ENCODE results near the gene IQGAP3. TPM values are rescaled to one million over a fixed set of nuclear protein-coding genes. Genes with fewer than 3 reads are reported as not detected.
"Not testable (repeated sequence)": the region's sequence is repeated elsewhere in the genome, so short reads cannot be mapped to it uniquely, and the experiment has no call there.

The IQGAP3 gene
- total RNA-seq, 4 donors from 2014 or later, result 0.21 to 2.4 (median 0.97) TPM

DNA sequence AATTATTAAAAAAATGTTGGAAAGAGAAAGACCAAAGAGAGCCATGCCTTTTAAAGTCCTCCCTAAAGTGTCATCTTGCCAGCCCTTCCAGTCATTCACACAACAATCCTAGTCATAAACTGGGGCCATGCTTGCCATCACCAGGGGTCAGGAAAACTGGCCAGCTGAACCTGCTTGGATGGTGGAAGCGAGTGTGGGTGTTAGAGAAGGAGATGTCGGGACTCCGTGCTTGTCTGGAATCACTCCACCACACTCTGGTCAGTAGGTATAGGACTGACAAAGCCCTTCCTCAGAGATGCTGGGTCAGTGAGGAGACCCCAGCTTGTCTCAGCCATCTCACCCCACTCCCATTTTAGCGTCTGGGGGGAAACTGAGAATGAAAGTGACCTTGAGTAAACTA is 43.6 kb upstream of the IQGAP3 start:
- H3K4me1 ChIP-seq, result peaks cover 0 to 16% (median 0%) of the 10 kb centered on the region in 4 donors
- TF ChIP-seq EP300 (IDR thresholded peaks at IDR 0.05) (no peak), POLR2A (IDR thresholded peaks at IDR 0.05) (no peak)
- TF ChIP-seq, protein P1, sequence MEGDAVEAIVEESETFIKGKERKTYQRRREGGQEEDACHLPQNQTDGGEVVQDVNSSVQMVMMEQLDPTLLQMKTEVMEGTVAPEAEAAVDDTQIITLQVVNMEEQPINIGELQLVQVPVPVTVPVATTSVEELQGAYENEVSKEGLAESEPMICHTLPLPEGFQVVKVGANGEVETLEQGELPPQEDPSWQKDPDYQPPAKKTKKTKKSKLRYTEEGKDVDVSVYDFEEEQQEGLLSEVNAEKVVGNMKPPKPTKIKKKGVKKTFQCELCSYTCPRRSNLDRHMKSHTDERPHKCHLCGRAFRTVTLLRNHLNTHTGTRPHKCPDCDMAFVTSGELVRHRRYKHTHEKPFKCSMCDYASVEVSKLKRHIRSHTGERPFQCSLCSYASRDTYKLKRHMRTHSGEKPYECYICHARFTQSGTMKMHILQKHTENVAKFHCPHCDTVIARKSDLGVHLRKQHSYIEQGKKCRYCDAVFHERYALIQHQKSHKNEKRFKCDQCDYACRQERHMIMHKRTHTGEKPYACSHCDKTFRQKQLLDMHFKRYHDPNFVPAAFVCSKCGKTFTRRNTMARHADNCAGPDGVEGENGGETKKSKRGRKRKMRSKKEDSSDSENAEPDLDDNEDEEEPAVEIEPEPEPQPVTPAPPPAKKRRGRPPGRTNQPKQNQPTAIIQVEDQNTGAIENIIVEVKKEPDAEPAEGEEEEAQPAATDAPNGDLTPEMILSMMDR (IDR thresholded peaks at IDR 0.05), result no peak
- H3K9me3 ChIP-seq, result no peaks in the 10 kb centered on the region
- no peak for DNase-seq (ENCODE audit: low spot score in 2 of 2)
- 19 to 25% methylated on average over 4 of the region's 4 CpGs for WGBS, 2 donors
- H3K27ac ChIP-seq, result peak overlapping the region in 2 of 4 donors; percentile 48 to 61
- H3K27me3 ChIP-seq, result peaks cover 0 to 49% of the 10 kb centered on the region in 2 donors
- no peaks in the 10 kb centered on the region for H3K36me3 ChIP-seq
- H3K4me3 ChIP-seq, result no peak overlapping the region

DNA sequence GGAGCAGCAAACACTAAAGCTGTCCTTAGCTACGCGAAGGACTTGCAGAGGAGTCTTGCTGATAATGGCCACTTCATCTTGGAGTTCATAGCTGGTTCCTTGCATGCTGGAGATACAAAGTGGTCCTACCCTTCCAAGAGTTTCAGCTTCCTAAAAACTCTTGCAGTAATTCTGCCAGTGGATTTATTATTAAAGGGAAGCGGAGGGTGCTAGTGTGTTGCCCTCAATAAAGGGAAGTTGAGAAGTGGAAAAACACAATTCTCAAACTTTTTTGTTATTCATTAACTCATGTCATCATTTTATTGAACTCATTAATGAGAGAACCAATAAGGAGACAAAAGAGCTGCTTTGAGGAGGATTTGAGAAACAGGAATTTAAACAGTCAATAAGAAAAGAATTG is 40.3 kb upstream of the IQGAP3 start:
- no peak for DNase-seq (ENCODE audit: low spot score in 2 of 2)
- H3K27me3 ChIP-seq, result peaks cover 0 to 35% of the 10 kb centered on the region in 2 donors
- H3K4me3 ChIP-seq, result no peak overlapping the region
- no peak overlapping the region for H3K27ac ChIP-seq
- H3K9me3 ChIP-seq, result no peaks in the 10 kb centered on the region
- TF ChIP-seq EP300 (IDR thresholded peaks at IDR 0.05) (no peak), POLR2A (IDR thresholded peaks at IDR 0.05) (no peak)
- TF ChIP-seq, protein P1 (IDR thresholded peaks at IDR 0.05), result no peak
- peaks cover 0 to 14% (median 0%) of the 10 kb centered on the region in 4 donors for H3K4me1 ChIP-seq
- WGBS, 2 donors, result 56 to 60% methylated on average over 3 of the region's 3 CpGs
- no peaks in the 10 kb centered on the region for H3K36me3 ChIP-seq

GRCh38 chr1:156610072-156610471 is 37.7 kb upstream of the IQGAP3 start:
- not testable (repeated sequence) for H3K4me1 ChIP-seq; H3K36me3 ChIP-seq; H3K27ac ChIP-seq; H3K9me3 ChIP-seq; DNase-seq (ENCODE audit: low spot score in 2 of 2); H3K4me3 ChIP-seq
- H3K27me3 ChIP-seq, result peaks cover 0 to 20% of the 10 kb centered on the region in 2 donors
- WGBS, 2 donors, result 85 to 87% methylated on average over 9 of the region's 9 CpGs

- DNase-seq (ENCODE audit: low spot score in 2 of 2), result no peak
These were observed 36.6 kb upstream of the IQGAP3 start for GRCh38 chr1:156608981-156609380.

DNA sequence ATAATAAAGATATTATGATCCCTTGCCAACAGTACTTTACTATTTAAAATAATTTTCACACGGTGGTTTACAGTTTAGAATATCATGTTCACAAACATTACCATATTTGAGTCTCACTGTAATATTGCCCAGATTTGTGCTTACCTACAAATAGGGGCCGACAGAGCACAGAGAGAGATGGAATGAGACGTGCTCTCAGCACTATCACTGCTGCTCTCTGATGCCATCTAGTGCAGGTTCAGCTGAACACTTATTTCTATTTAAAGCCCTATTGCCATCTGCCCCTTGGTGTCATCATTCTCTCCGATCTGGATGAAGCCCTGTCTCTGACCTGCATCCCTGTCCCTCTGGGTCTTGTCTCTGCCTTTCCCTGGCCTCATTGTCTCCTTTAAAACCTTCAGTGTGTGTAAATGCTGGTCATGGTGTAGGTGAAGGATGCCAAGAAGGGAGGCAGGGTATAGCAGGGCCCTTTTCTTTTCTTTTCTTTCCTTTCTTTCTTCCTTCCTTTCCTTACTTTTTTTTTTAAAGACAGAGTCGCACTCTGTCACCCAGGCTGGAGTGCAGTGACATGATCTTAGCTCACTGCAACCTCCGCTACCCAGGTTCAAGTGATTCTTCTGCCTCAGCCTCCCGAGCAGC is 35.8 kb upstream of the IQGAP3 start:
- Histone ChIP-seq H3K9me3 (no peaks in the 10 kb centered on the region), H3K27me3 (peaks cover 0 to 17% of the 10 kb centered on the region in 2 donors), H3K4me1 (peaks cover 0 to 5% (median 0%) of the 10 kb centered on the region in 4 donors), H3K27ac (no peak overlapping the region), H3K4me3 (no peak overlapping the region), H3K36me3 (no peaks in the 10 kb centered on the region)
- DNase-seq (ENCODE audit: low spot score in 2 of 2), result peak in 1 of 2 donors; percentile 76
- 28 to 30% methylated on average over 7 of the region's 7 CpGs for WGBS, 2 donors
- TF ChIP-seq EP300 (IDR thresholded peaks at IDR 0.05) (peak in 1 of 2 donors; percentile 47), POLR2A (IDR thresholded peaks at IDR 0.05) (no peak)
- TF ChIP-seq, protein P1 (IDR thresholded peaks at IDR 0.05), result peak; percentile 50 to 87 (median 80)

More at GRCh38 chr1:156608981-156609380, 36.6 kb upstream of the IQGAP3 start:
- H3K36me3 ChIP-seq, result no peaks in the 10 kb centered on the region
- no peak overlapping the region for H3K4me3 ChIP-seq
- no peak for TF ChIP-seq EP300 (IDR thresholded peaks at IDR 0.05)
- TF ChIP-seq, protein P1 (IDR thresholded peaks at IDR 0.05), result peak in 4 of 5 experiments; percentile 14 to 41 (median 25)
- TF ChIP-seq POLR2A (IDR thresholded peaks at IDR 0.05), result no peak
- H3K27me3 ChIP-seq, result peaks cover 0 to 18% of the 10 kb centered on the region in 2 donors
- 40 to 41% methylated on average over 6 of the region's 6 CpGs for WGBS, 2 donors
- no peak overlapping the region for H3K27ac ChIP-seq
- H3K4me1 ChIP-seq, result peaks cover 0 to 5% (median 0%) of the 10 kb centered on the region in 4 donors
- H3K9me3 ChIP-seq, result no peaks in the 10 kb centered on the region

DNA sequence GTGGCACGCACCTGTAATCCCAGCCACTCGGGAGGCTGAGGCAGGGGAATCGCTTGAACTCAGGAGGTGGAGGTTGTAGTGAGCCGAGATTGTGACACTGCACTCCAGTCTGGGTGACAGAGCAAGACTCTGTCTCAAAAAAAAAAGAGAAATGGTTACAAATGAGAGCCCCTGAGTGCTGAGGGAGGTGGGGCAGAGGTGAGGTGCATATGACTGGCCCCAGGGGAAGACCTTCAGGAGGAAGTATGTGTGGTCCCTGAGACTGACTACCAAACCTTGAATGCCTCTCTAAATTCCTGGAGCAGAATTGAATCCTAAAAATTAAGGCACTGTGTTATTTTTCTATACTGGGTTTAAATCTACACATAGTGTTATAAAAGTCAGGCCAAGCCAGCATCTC is 35.0 kb upstream of the IQGAP3 start:
- not testable (repeated sequence) for H3K27ac ChIP-seq; H3K9me3 ChIP-seq; H3K4me1 ChIP-seq; DNase-seq (ENCODE audit: low spot score in 2 of 2); H3K4me3 ChIP-seq; H3K36me3 ChIP-seq
- H3K27me3 ChIP-seq, result peaks cover 0 to 15% of the 10 kb centered on the region in 2 donors
- 85 to 86% methylated on average over 4 of the region's 4 CpGs for WGBS, 2 donors
